HepG2 (cell line): Measurements from ENCODE around the gene URB1. TPM values are rescaled to one million over a fixed set of nuclear protein-coding genes. Genes with fewer than 3 reads are reported as not detected.

ENCODE experiments used
- CC2D1A ChIP-seq: sonication (generic); formaldehyde crosslinking; IDR thresholded peaks from 2 replicates; pipeline ENCODE4 v1.8.1; 2023; ENCODE audit warnings: mild to moderate bottlenecking, missing genetic modification reagents
- ERF ChIP-seq: IDR thresholded peaks from 2 replicates; pipeline ENCODE4 v1.6.1; 2018; ENCODE audit warnings: missing biosample characterization, missing genetic modification reagents
- FOXO1 ChIP-seq: sonication (generic); formaldehyde crosslinking; IDR thresholded peaks from 2 replicates; pipeline ENCODE4 v1.4.0; 2020; ENCODE audit warnings: missing genetic modification reagents
- GMEB1 ChIP-seq: sonication (generic); formaldehyde crosslinking; IDR thresholded peaks from 2 replicates; pipeline ENCODE4 v1.5.1; 2020; ENCODE audit warnings: missing genetic modification reagents, mild to moderate bottlenecking, borderline replicate concordance
- HINFP ChIP-seq: sonication (generic); formaldehyde crosslinking; IDR thresholded peaks from 2 replicates; pipeline ENCODE4 v1.4.0; 2020; ENCODE audit warnings: low read depth, mild to moderate bottlenecking, missing genetic modification reagents
- IKZF5 ChIP-seq: IDR thresholded peaks from 2 replicates; pipeline ENCODE4 v1.6.1; 2018; ENCODE audit warnings: missing genetic modification reagents, mild to moderate bottlenecking, missing compliant biosample characterization
- IRX3 ChIP-seq: sonication (generic); formaldehyde crosslinking; IDR thresholded peaks from 2 replicates; pipeline ENCODE4 v1.8.1; 2023; ENCODE audit warnings: mild to moderate bottlenecking, low read depth, missing genetic modification reagents, borderline replicate concordance
- KDM4B ChIP-seq: sonication (generic); formaldehyde crosslinking; IDR thresholded peaks from 2 replicates; pipeline ENCODE4 v1.4.0; 2020; ENCODE audit warnings: missing genetic modification reagents
- NFATC3 ChIP-seq: sonication (generic); formaldehyde crosslinking; IDR thresholded peaks from 2 replicates; pipeline ENCODE4 v1.5.1; 2020; ENCODE audit warnings: mild to moderate bottlenecking, missing genetic modification reagents
- NR0B2 ChIP-seq: sonication (generic); formaldehyde crosslinking; IDR thresholded peaks from 2 replicates; pipeline ENCODE4 v1.4.0; 2020; ENCODE audit warnings: mild to moderate bottlenecking, missing genetic modification reagents
- PPARG ChIP-seq: conservative IDR thresholded peaks from 2 replicates; pipeline ENCODE4 v1.6.1; 2016; ENCODE audit warnings: missing biosample characterization, missing genetic modification reagents
- REL ChIP-seq: sonication (generic); formaldehyde crosslinking; conservative IDR thresholded peaks from 2 replicates; pipeline ENCODE4 v1.8.0; 2022; ENCODE audit warnings: mild to moderate bottlenecking, missing genetic modification reagents, moderate library complexity
- REPIN1 ChIP-seq: sonication (generic); formaldehyde crosslinking; IDR thresholded peaks from 2 replicates; pipeline ENCODE4 v1.8.0; 2022; ENCODE audit warnings: missing genetic modification reagents, low read depth, mild to moderate bottlenecking, borderline replicate concordance
- SATB2 ChIP-seq: sonication (generic); formaldehyde crosslinking; IDR thresholded peaks from 2 replicates; pipeline ENCODE4 v1.5.0; 2020; ENCODE audit warnings: missing genetic modification reagents
- ZNF101 ChIP-seq: sonication (generic); formaldehyde crosslinking; IDR thresholded peaks from 2 replicates; pipeline ENCODE4 v1.4.0; 2020; ENCODE audit warnings: mild to moderate bottlenecking, low read depth, missing genetic modification reagents, borderline replicate concordance
- ZNF232 ChIP-seq: sonication (generic); formaldehyde crosslinking; IDR thresholded peaks from 2 replicates; pipeline ENCODE4 v1.4.0; 2020; ENCODE audit warnings: missing genetic modification reagents, borderline replicate concordance
- ZNF275 ChIP-seq: sonication (generic); formaldehyde crosslinking; IDR thresholded peaks from 2 replicates; pipeline ENCODE4 v1.8.0; 2022; ENCODE audit warnings: missing genetic modification reagents, mild to moderate bottlenecking, inconsistent platforms, borderline replicate concordance
- ZNF512 ChIP-seq: sonication (generic); formaldehyde crosslinking; IDR thresholded peaks from 2 replicates; pipeline ENCODE4 v1.4.0; 2020; ENCODE audit warnings: mild to moderate bottlenecking, missing genetic modification reagents
- ZNF530 ChIP-seq: sonication (generic); formaldehyde crosslinking; IDR thresholded peaks from 2 replicates; pipeline ENCODE4 v1.5.0; 2020; ENCODE audit warnings: low read depth, mild to moderate bottlenecking, missing genetic modification reagents
- ZNF598 ChIP-seq: sonication (generic); formaldehyde crosslinking; IDR thresholded peaks from 2 replicates; pipeline ENCODE4 v1.5.1; 2020; ENCODE audit warnings: mild to moderate bottlenecking, missing genetic modification reagents, borderline replicate concordance
- ZNF629 ChIP-seq: sonication (generic); formaldehyde crosslinking; conservative IDR thresholded peaks from 2 replicates; pipeline ENCODE4 v1.5.0; 2020; ENCODE audit warnings: missing genetic modification reagents
- ZNF737 ChIP-seq: sonication (generic); formaldehyde crosslinking; IDR thresholded peaks from 2 replicates; pipeline ENCODE4 v1.5.0; 2020; ENCODE audit warnings: missing genetic modification reagents, mild to moderate bottlenecking, borderline replicate concordance
- ZSCAN20 ChIP-seq: sonication (generic); formaldehyde crosslinking; IDR thresholded peaks from 2 replicates; pipeline ENCODE4 v1.4.0; 2020; ENCODE audit warnings: missing genetic modification reagents, mild to moderate bottlenecking, borderline replicate concordance
- polyA plus RNA-seq, 8 experiments: library from polyadenylated mRNA; depleted of rRNA in 3 of 8; stranded (reverse) in 7 of 8; unstranded in 1 of 8; fragments of >200 nt; fragmentation: Illumina TruSeq in 4 of 8; extraction: Trizol in 4 of 8; gene quantifications; 2 replicates each; pipeline versions ENCODE4 v1.2.1 to v1.2.3, GENCODE V29; 2011 to 2016; ENCODE audit warnings: low read depth in 4 of 8, missing spikeins in 1 of 8, mixed read lengths in 1 of 8; ENCODE audit not compliant: insufficient read depth in 1 of 8
- total RNA-seq, 5 experiments: library from RNA; depleted of rRNA; stranded (reverse); fragments of >200 nt; fragmentation: Illumina TruSeq; extraction: Trizol; gene quantifications; 2 replicates each; pipeline ENCODE4 v1.2.3, GENCODE V29; 2016; ENCODE audit warnings: low read depth in 1 of 5

URB1 gene
- total and polyA plus RNA-seq, 2 of the 13 experiments (the other 11 are each of a cell fraction or from before 2014, with no cell fraction given): 4.5 to 16.7 TPM

- peak; percentile 43; the same call in 1 of the 2 replicates for TF ChIP-seq REPIN1 (CRISPR knock-in tag)
- TF ChIP-seq ERF (CRISPR knock-in tag): no peak
- TF ChIP-seq PPARG (CRISPR knock-in tag): peak; percentile 80
- TF ChIP-seq ZNF232: no peak
- no peak for TF ChIP-seq CC2D1A (CRISPR knock-in tag)
- TF ChIP-seq IKZF5 (CRISPR knock-in tag): peak; percentile 47; the same call in 1 of the 2 replicates
- no peak for TF ChIP-seq ZNF737
- no peak for TF ChIP-seq ZNF512 (CRISPR knock-in tag)
- no peak for TF ChIP-seq ZNF101 (CRISPR knock-in tag)
- no peak for TF ChIP-seq SATB2 (CRISPR knock-in tag)
- 0 out of 2 replicates have a peak, but pooled peaks have one; percentile 4 for TF ChIP-seq ZNF629
- TF ChIP-seq KDM4B (CRISPR knock-in tag): no peak
- TF ChIP-seq ZNF530 (CRISPR knock-in tag): no peak
- TF ChIP-seq NR0B2 (CRISPR knock-in tag): no peak
- TF ChIP-seq ZNF275 (CRISPR knock-in tag): no peak
- no peak for TF ChIP-seq ZNF598 (CRISPR knock-in tag)
- no peak for TF ChIP-seq ZSCAN20
- no peak; the same call in 1 of the 2 replicates for TF ChIP-seq FOXO1 (CRISPR knock-in tag)
- TF ChIP-seq REL (CRISPR knock-in tag): no peak
- TF ChIP-seq NFATC3 (CRISPR knock-in tag): no peak
- no peak for TF ChIP-seq HINFP (CRISPR knock-in tag)
- TF ChIP-seq GMEB1 (CRISPR knock-in tag): peak; percentile 16; the same call in 1 of the 2 replicates
- TF ChIP-seq IRX3 (CRISPR knock-in tag): no peak
Measured at GRCh38 chr21:32330784-32331311, 62.0 kb downstream of the URB1 start (continued).
